Measurements from ENCODE around the gene TBX2. TPM values are rescaled to one million over a fixed set of nuclear protein-coding genes. Genes with fewer than 3 reads are reported as not detected.
"Not testable (repeated sequence)": the region's sequence is repeated elsewhere in the genome, so short reads cannot be mapped to it uniquely, and the experiment has no call there.

The TBX2 gene
- total RNA-seq, 2 experiments from 2014 or later: not detected

GRCh38 chr17:61436995-61437704 lies 37.5 kb downstream of the TBX2 start:
- H3K27me3 Mint-ChIP-seq: peaks cover 53% of the 10 kb centered on the region
- CTCF ChIA-PET: interaction anchor here (1.9 kb wide), 1 partner anchor 25 kb away, joined by 6 read pairs; no protein-coding TSS in a partner anchor
- ATAC-seq (no peak), DNase-seq (no peak)
- H3K4me1 Mint-ChIP-seq: peaks cover 14% of the 10 kb centered on the region
- H3K9me3 Mint-ChIP-seq (ENCODE audit: low read depth): peaks cover 7% of the 10 kb centered on the region
- H3K27ac Mint-ChIP-seq: no peak overlapping the region
- no peak overlapping the region for H3K4me3 Mint-ChIP-seq
- H3K36me3 Mint-ChIP-seq: no peaks in the 10 kb centered on the region

GRCh38 chr17:61440697-61441096 lies 41.1 kb downstream of the TBX2 start:
- DNase-seq (peak; percentile 39), ATAC-seq (peak; percentile 60)
- Mint-ChIP-seq H3K27me3 (peaks cover 45% of the 10 kb centered on the region), H3K27ac (no peak overlapping the region), H3K9me3 (ENCODE audit: low read depth) (peaks cover 7% of the 10 kb centered on the region), H3K4me3 (no peak overlapping the region), H3K4me1 (peaks cover 14% of the 10 kb centered on the region), H3K36me3 (no peaks in the 10 kb centered on the region)
- CTCF ChIA-PET: no interaction called here

- H3K9me3 Mint-ChIP-seq (ENCODE audit: low read depth); ATAC-seq; H3K27ac Mint-ChIP-seq; CTCF ChIA-PET; H3K36me3 Mint-ChIP-seq; H3K4me3 Mint-ChIP-seq: not testable (repeated sequence)
- H3K4me1 Mint-ChIP-seq: peaks cover 14% of the 10 kb centered on the region
- DNase-seq: peak; percentile 28
- peaks cover 48% of the 10 kb centered on the region for H3K27me3 Mint-ChIP-seq
These were observed 41.9 kb downstream of the TBX2 start for GRCh38 chr17:61441507-61441906.

GRCh38 chr17:61442136-61442775 lies 42.6 kb downstream of the TBX2 start:
- no peaks in the 10 kb centered on the region for H3K36me3 Mint-ChIP-seq
- CTCF ChIA-PET: no interaction called here
- H3K27ac Mint-ChIP-seq: no peak overlapping the region
- DNase-seq (no peak), ATAC-seq (no peak)
- H3K9me3 Mint-ChIP-seq (ENCODE audit: low read depth): peaks cover 3% of the 10 kb centered on the region
- H3K4me3 Mint-ChIP-seq: no peak overlapping the region
- peaks cover 14% of the 10 kb centered on the region for H3K4me1 Mint-ChIP-seq
- peaks cover 51% of the 10 kb centered on the region for H3K27me3 Mint-ChIP-seq

- H3K27me3 Mint-ChIP-seq: peaks cover 52% of the 10 kb centered on the region
- no peak overlapping the region for H3K27ac Mint-ChIP-seq
- ATAC-seq (no peak), DNase-seq (peak; percentile 26)
- H3K4me1 Mint-ChIP-seq: peaks cover 14% of the 10 kb centered on the region
- no peaks in the 10 kb centered on the region for H3K36me3 Mint-ChIP-seq
- CTCF ChIA-PET: no interaction called here
- H3K9me3 Mint-ChIP-seq (ENCODE audit: low read depth): no peaks in the 10 kb centered on the region
- no peak overlapping the region for H3K4me3 Mint-ChIP-seq
These were observed 43.3 kb downstream of the TBX2 start for GRCh38 chr17:61442878-61443474.

GRCh38 chr17:61443475-61443882 lies 43.8 kb downstream of the TBX2 start:
- DNase-seq: no peak

GRCh38 chr17:61444075-61444474 lies 44.4 kb downstream of the TBX2 start:
- ATAC-seq (no peak), DNase-seq (no peak)
- CTCF ChIA-PET: interaction anchor here (1.4 kb wide), 1 partner anchor 31 kb away, joined by 4 read pairs; no protein-coding TSS in a partner anchor
- H3K36me3 Mint-ChIP-seq: no peaks in the 10 kb centered on the region
- H3K27me3 Mint-ChIP-seq: peaks cover 49% of the 10 kb centered on the region
- H3K4me3 Mint-ChIP-seq: no peak overlapping the region
- H3K27ac Mint-ChIP-seq: no peak overlapping the region
- H3K9me3 Mint-ChIP-seq (ENCODE audit: low read depth): no peaks in the 10 kb centered on the region
- peaks cover 14% of the 10 kb centered on the region for H3K4me1 Mint-ChIP-seq

More at GRCh38 chr17:61443475-61443882, 43.8 kb downstream of the TBX2 start:
- CTCF ChIA-PET: no interaction called here
- Mint-ChIP-seq H3K36me3 (no peaks in the 10 kb centered on the region), H3K27ac (no peak overlapping the region), H3K27me3 (peaks cover 50% of the 10 kb centered on the region), H3K4me3 (no peak overlapping the region), H3K9me3 (ENCODE audit: low read depth) (no peaks in the 10 kb centered on the region), H3K4me1 (peaks cover 14% of the 10 kb centered on the region)
- no peak for ATAC-seq

GRCh38 chr17:61444831-61445230 lies 45.2 kb downstream of the TBX2 start:
- ATAC-seq (no peak), DNase-seq (no peak)
- peaks cover 12% of the 10 kb centered on the region for H3K4me1 Mint-ChIP-seq
- H3K9me3 Mint-ChIP-seq (ENCODE audit: low read depth): no peaks in the 10 kb centered on the region
- H3K27me3 Mint-ChIP-seq: peaks cover 55% of the 10 kb centered on the region
- CTCF ChIA-PET: interaction anchor here (1.4 kb wide), 1 partner anchor 32 kb away, joined by 4 read pairs; no protein-coding TSS in a partner anchor
- H3K4me3 Mint-ChIP-seq: no peak overlapping the region
- no peak overlapping the region for H3K27ac Mint-ChIP-seq
- no peaks in the 10 kb centered on the region for H3K36me3 Mint-ChIP-seq

- ATAC-seq (no peak), DNase-seq (no peak)
- no peak overlapping the region for H3K4me3 Mint-ChIP-seq
- no peak overlapping the region for H3K27ac Mint-ChIP-seq
- H3K9me3 Mint-ChIP-seq (ENCODE audit: low read depth): no peaks in the 10 kb centered on the region
- CTCF ChIA-PET: interaction anchor here (1.1 kb wide), 1 partner anchor 23 kb away, joined by 3 read pairs; no protein-coding TSS in a partner anchor
- peaks cover 61% of the 10 kb centered on the region for H3K27me3 Mint-ChIP-seq
- H3K4me1 Mint-ChIP-seq: no peaks in the 10 kb centered on the region
- no peaks in the 10 kb centered on the region for H3K36me3 Mint-ChIP-seq
These were observed 47.7 kb downstream of the TBX2 start for GRCh38 chr17:61447358-61447757.

- peaks cover 66% of the 10 kb centered on the region for H3K27me3 Mint-ChIP-seq
These were observed 48.4 kb downstream of the TBX2 start for GRCh38 chr17:61448042-61448441.

GRCh38 chr17:61449140-61449539 lies 49.5 kb downstream of the TBX2 start:
- H3K27me3 Mint-ChIP-seq: peaks cover 76% of the 10 kb centered on the region

More at GRCh38 chr17:61448042-61448441, 48.4 kb downstream of the TBX2 start:
- no peaks in the 10 kb centered on the region for H3K9me3 Mint-ChIP-seq (ENCODE audit: low read depth)
- no peak overlapping the region for H3K4me3 Mint-ChIP-seq
- no peak overlapping the region for H3K27ac Mint-ChIP-seq
- peaks cover 4% of the 10 kb centered on the region for H3K4me1 Mint-ChIP-seq
- CTCF ChIA-PET: interaction anchor here (0.9 to 1.1 kb wide), 2 partner anchors 24 to 77 kb away, joined by 3 read pairs; no protein-coding TSS in a partner anchor
- no peak for ATAC-seq
- H3K36me3 Mint-ChIP-seq: no peaks in the 10 kb centered on the region
- DNase-seq: no peak

GRCh38 chr17:61449707-61450640 lies 50.3 kb downstream of the TBX2 start:
- Mint-ChIP-seq H3K36me3 (peaks cover 2% of the 10 kb centered on the region), H3K4me3 (no peak overlapping the region), H3K4me1 (peaks cover 8% of the 10 kb centered on the region), H3K9me3 (ENCODE audit: low read depth) (no peaks in the 10 kb centered on the region), H3K27ac (no peak overlapping the region), H3K27me3 (peaks cover 76% of the 10 kb centered on the region)
- CTCF ChIA-PET: interaction anchor here (0.9 to 1.6 kb wide), 7 partner anchors 12 to 729 kb away, joined by 3 to 6 read pairs (median 3); no protein-coding TSS in a partner anchor
- DNase-seq (no peak), ATAC-seq (no peak)

More at GRCh38 chr17:61449140-61449539, 49.5 kb downstream of the TBX2 start:
- not testable (repeated sequence) for DNase-seq; H3K9me3 Mint-ChIP-seq (ENCODE audit: low read depth); H3K27ac Mint-ChIP-seq; H3K4me3 Mint-ChIP-seq; ATAC-seq; H3K36me3 Mint-ChIP-seq; H3K4me1 Mint-ChIP-seq
- CTCF ChIA-PET: interaction anchor here (0.9 to 1.6 kb wide), 4 partner anchors 37 to 76 kb away, joined by 3 to 6 read pairs (median 4); no protein-coding TSS in a partner anchor

All from activated CD8-positive, alpha-beta memory T cell treated with anti-CD3 and anti-CD28 coated beads, Interleukin-2, amount 10 ng/mL, durations not matched to agents 7 days and 5 days (primary cell).